ENCODE measurements around the gene AHDC1. TPM values are rescaled to one million over a fixed set of nuclear protein-coding genes. Genes with fewer than 3 reads are reported as not detected.

The AHDC1 gene
- total and polyA plus RNA-seq, 9 of the 15 experiments (the other 6 are each of a cell fraction or from before 2014, with no cell fraction given) = 0.21 to 36.4 (median 4.7) TPM

DNA sequence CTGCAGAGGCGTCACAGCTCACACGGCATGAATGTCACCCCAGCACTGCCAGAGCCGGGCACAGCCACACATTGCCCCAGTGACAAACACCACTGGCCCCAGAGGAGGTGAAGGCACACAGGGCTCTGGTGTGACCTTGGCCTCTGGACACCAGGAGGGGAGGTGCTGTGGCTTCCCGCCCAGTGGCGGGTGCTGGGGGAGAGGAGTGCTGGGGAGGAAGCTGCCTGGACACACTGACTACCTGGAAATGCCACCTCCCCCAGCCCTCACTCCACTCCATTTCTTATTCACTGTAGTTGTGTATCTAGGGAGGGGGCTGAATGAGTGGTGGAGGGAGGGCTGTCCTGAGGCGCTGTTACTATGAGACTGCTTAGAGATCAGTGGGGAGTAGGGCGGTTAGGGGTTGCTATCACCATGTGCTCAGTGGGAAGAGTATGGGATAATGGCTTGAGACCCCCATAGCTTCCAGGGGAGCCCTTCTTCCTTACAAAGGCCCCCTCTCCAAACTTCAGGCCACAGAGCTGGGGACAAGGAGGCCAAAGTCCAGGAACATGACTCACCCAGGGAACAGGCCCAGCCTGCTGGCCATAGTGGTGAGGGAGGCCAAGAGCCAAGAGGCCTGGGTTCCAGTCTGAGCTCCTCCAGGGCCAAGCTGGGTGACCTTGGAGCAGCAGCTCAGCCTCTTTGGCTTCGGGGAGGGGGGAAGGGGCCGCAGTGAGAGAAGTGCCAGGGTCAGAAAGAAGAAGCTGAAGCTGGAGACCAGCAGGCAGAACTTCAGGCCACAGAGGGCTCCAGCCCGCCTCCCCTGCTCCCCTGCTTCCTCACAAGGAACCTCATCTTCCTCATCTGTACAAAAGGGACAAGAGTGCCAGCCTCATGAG, 40.1 kb downstream of the AHDC1 start (continued):
- TF ChIP-seq, protein P1, sequence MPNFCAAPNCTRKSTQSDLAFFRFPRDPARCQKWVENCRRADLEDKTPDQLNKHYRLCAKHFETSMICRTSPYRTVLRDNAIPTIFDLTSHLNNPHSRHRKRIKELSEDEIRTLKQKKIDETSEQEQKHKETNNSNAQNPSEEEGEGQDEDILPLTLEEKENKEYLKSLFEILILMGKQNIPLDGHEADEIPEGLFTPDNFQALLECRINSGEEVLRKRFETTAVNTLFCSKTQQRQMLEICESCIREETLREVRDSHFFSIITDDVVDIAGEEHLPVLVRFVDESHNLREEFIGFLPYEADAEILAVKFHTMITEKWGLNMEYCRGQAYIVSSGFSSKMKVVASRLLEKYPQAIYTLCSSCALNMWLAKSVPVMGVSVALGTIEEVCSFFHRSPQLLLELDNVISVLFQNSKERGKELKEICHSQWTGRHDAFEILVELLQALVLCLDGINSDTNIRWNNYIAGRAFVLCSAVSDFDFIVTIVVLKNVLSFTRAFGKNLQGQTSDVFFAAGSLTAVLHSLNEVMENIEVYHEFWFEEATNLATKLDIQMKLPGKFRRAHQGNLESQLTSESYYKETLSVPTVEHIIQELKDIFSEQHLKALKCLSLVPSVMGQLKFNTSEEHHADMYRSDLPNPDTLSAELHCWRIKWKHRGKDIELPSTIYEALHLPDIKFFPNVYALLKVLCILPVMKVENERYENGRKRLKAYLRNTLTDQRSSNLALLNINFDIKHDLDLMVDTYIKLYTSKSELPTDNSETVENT (CRISPR knock-in tag; IDR thresholded peaks at IDR 0.05) = 0 out of 2 replicates have a peak, but pooled peaks have one; percentile 9
- no peak for TF ChIP-seq CCAR2 (IDR thresholded peaks at IDR 0.05; ENCODE audit: low read depth, low read length)
- TF ChIP-seq, protein P2, sequence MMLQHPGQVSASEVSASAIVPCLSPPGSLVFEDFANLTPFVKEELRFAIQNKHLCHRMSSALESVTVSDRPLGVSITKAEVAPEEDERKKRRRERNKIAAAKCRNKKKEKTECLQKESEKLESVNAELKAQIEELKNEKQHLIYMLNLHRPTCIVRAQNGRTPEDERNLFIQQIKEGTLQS (IDR thresholded peaks at IDR 0.05) = peak; percentile 84
- TF ChIP-seq, protein P2 (CRISPR knock-in tag; conservative IDR thresholded peaks at IDR 0.05) = no peak
- TF ChIP-seq, protein P3, sequence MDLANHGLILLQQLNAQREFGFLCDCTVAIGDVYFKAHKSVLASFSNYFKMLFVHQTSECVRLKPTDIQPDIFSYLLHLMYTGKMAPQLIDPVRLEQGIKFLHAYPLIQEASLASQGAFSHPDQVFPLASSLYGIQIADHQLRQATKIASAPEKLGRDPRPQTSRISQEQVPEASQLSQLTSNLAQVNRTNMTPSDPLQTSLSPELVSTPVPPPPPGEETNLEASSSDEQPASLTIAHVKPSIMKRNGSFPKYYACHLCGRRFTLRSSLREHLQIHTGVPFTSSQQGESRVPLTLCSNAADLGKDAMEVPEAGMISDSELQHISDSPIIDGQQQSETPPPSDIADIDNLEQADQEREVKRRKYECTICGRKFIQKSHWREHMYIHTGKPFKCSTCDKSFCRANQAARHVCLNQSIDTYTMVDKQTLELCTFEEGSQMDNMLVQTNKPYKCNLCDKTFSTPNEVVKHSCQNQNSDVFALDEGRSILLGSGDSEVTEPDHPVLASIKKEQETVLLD (IDR thresholded peaks at IDR 0.05) = peak; percentile 55; the same call in 1 of the 2 replicates
- TF ChIP-seq JUN (IDR thresholded peaks at IDR 0.05; ENCODE audit: borderline replicate concordance, low read depth, low read length) = peak; percentile 19; the same call in 1 of the 2 replicates
- TF ChIP-seq JUN (CRISPR knock-in tag; IDR thresholded peaks at IDR 0.05; ENCODE audit: borderline replicate concordance) = no peak
- TF ChIP-seq, protein P4, sequence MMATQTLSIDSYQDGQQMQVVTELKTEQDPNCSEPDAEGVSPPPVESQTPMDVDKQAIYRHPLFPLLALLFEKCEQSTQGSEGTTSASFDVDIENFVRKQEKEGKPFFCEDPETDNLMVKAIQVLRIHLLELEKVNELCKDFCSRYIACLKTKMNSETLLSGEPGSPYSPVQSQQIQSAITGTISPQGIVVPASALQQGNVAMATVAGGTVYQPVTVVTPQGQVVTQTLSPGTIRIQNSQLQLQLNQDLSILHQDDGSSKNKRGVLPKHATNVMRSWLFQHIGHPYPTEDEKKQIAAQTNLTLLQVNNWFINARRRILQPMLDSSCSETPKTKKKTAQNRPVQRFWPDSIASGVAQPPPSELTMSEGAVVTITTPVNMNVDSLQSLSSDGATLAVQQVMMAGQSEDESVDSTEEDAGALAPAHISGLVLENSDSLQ (IDR thresholded peaks at IDR 0.05) = peak; percentile 15; the same call in 1 of the 2 replicates
- 0 out of 2 replicates have a peak, but pooled peaks have one; percentile 0 for TF ChIP-seq GATAD2A (IDR thresholded peaks at IDR 0.05)
- TF ChIP-seq, protein P5, sequence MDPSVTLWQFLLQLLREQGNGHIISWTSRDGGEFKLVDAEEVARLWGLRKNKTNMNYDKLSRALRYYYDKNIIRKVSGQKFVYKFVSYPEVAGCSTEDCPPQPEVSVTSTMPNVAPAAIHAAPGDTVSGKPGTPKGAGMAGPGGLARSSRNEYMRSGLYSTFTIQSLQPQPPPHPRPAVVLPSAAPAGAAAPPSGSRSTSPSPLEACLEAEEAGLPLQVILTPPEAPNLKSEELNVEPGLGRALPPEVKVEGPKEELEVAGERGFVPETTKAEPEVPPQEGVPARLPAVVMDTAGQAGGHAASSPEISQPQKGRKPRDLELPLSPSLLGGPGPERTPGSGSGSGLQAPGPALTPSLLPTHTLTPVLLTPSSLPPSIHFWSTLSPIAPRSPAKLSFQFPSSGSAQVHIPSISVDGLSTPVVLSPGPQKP (CRISPR knock-in tag; IDR thresholded peaks at IDR 0.05) = no peak
- no peak for TF ChIP-seq HOXB6 (CRISPR knock-in tag; IDR thresholded peaks at IDR 0.05; ENCODE audit: borderline replicate concordance)
- no peak for TF ChIP-seq RBM34 (IDR thresholded peaks at IDR 0.05; ENCODE audit: borderline replicate concordance, insufficient read depth, low read length)
- TF ChIP-seq, protein P6, sequence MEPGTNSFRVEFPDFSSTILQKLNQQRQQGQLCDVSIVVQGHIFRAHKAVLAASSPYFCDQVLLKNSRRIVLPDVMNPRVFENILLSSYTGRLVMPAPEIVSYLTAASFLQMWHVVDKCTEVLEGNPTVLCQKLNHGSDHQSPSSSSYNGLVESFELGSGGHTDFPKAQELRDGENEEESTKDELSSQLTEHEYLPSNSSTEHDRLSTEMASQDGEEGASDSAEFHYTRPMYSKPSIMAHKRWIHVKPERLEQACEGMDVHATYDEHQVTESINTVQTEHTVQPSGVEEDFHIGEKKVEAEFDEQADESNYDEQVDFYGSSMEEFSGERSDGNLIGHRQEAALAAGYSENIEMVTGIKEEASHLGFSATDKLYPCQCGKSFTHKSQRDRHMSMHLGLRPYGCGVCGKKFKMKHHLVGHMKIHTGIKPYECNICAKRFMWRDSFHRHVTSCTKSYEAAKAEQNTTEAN (CRISPR knock-in tag; IDR thresholded peaks at IDR 0.05) = 0 out of 2 replicates have a peak, but pooled peaks have one; percentile 11
- TF ChIP-seq SMARCE1 (IDR thresholded peaks at IDR 0.05) = peak; percentile 60
- TF ChIP-seq ZNF165 (CRISPR knock-in tag; IDR thresholded peaks at IDR 0.05; ENCODE audit: borderline replicate concordance) = no peak
- 0 out of 2 replicates have a peak, but pooled peaks have one; percentile 26 for TF ChIP-seq ZEB2 (IDR thresholded peaks at IDR 0.05)
- no peak for TF ChIP-seq EP400 (IDR thresholded peaks at IDR 0.05)
- TF ChIP-seq ZBTB7A (IDR thresholded peaks at IDR 0.05; ENCODE audit: borderline replicate concordance, control insufficient read depth, low read depth, low read length) = 0 out of 2 replicates have a peak, but pooled peaks have one; percentile 28

Measured in K562 (cell line).